ENCODE data around the gene F10. TPM values are rescaled to one million over a fixed set of nuclear protein-coding genes. Genes with fewer than 3 reads are reported as not detected.

The F10 gene
- total RNA-seq, 4 donors from 2014 or later = 1.00 to 4.8 (median 2.4) TPM

- H3K27me3 ChIP-seq = peaks cover 11 to 22% (median 12%) of the 10 kb centered on the region in 3 donors
- H3K4me1 ChIP-seq = no peaks in the 10 kb centered on the region
- ATAC-seq = no peak
- no peak for DNase-seq
- in situ Hi-C loops (cut with MboI; ENCODE audit: low sequenced_read_pairs in 4 of 4) (no loop called here), intact Hi-C loops (cut with DNase I; ENCODE audit: low total_unique reads) (no loop called here)
- no peak overlapping the region for H3K27ac ChIP-seq
- TF ChIP-seq POLR2A (IDR thresholded peaks at IDR 0.05) (no peak), CTCF (IDR thresholded peaks at IDR 0.05 in 4 of 5, conservative IDR thresholded peaks at IDR 0.05 in 1 of 5) (no peak)
- no peaks in the 10 kb centered on the region for H3K9me3 ChIP-seq
- peaks cover 0 to 4% of the 10 kb centered on the region in 2 donors for H3K36me3 ChIP-seq
- H3K4me3 ChIP-seq = no peak overlapping the region
Measured at GRCh38 chr13:113162783-113163685, 40.4 kb downstream of the F10 start.

GRCh38 chr13:113164492-113164891 lies 41.9 kb downstream of the F10 start:
- Histone ChIP-seq H3K27ac (no peak overlapping the region), H3K9me3 (no peaks in the 10 kb centered on the region), H3K4me3 (no peak overlapping the region), H3K27me3 (peaks cover 11 to 22% (median 12%) of the 10 kb centered on the region in 3 donors), H3K36me3 (peaks cover 0 to 11% of the 10 kb centered on the region in 2 donors), H3K4me1 (no peaks in the 10 kb centered on the region)
- intact Hi-C loops (cut with DNase I; ENCODE audit: low total_unique reads) (no loop called here), in situ Hi-C loops (cut with MboI; ENCODE audit: low sequenced_read_pairs in 4 of 4) (no loop called here)
- ATAC-seq (no peak), DNase-seq (no peak)
- TF ChIP-seq POLR2A (IDR thresholded peaks at IDR 0.05) (no peak), CTCF (IDR thresholded peaks at IDR 0.05 in 4 of 5, conservative IDR thresholded peaks at IDR 0.05 in 1 of 5) (no peak)

DNA sequence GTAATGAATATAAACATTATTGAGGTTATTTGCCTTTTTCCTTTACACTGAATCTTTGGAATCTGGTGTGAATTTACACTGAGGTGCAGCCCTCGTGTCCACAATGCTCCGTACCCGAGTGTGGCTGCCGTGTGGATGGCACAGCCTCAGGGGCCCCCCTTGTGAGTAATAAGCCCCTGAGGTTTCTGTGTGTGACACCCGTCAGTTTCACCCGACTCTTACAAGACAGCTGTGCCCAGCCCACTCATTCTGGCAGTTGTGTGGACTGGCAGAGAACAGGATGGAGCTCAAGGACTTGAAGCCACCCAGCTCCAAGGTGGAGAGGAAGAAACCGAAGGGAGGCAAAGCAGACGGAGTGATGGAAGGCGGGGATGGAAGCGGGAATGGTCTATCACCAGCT lies 43.7 kb downstream of the F10 start:
- DNase-seq (no peak), ATAC-seq (no peak)
- no peaks in the 10 kb centered on the region for H3K4me1 ChIP-seq
- in situ Hi-C loops (cut with MboI; ENCODE audit: low sequenced_read_pairs in 4 of 4) = no loop called here
- no peak for TF ChIP-seq POLR2A (IDR thresholded peaks at IDR 0.05)
- TF ChIP-seq CTCF (IDR thresholded peaks at IDR 0.05 in 4 of 5, conservative IDR thresholded peaks at IDR 0.05 in 1 of 5) = no peak
- H3K27ac ChIP-seq = no peak overlapping the region
- intact Hi-C loops (cut with DNase I; ENCODE audit: low total_unique reads) = no loop called here
- H3K4me3 ChIP-seq = no peak overlapping the region
- H3K9me3 ChIP-seq = no peaks in the 10 kb centered on the region
- H3K27me3 ChIP-seq = peaks cover 11 to 22% (median 12%) of the 10 kb centered on the region in 3 donors
- peaks cover 0 to 21% of the 10 kb centered on the region in 2 donors for H3K36me3 ChIP-seq

DNA sequence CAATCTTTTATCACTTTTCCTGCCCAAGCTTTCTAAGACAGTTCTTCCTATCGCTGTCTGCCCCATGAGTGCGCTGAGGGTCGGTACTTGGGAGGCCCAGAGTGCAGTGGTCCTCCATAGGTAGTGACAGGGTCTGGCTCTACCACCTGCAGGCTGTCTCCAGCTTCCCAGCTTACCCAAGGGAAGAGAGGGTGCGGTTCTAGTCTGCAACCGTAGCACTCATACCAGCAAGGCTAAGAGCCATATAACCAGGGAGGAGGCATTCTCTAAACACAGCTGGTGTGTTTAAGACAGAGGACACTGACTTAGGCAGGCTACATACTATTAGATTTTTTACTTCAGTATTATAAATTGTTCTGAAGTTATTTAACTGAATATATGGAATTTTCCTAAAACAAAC lies 44.1 kb downstream of the F10 start:
- DNase-seq = no peak
- Histone ChIP-seq H3K9me3 (no peaks in the 10 kb centered on the region), H3K27ac (no peak overlapping the region), H3K4me1 (no peaks in the 10 kb centered on the region), H3K27me3 (peaks cover 11 to 22% (median 12%) of the 10 kb centered on the region in 3 donors), H3K36me3 (peaks cover 0 to 25% of the 10 kb centered on the region in 2 donors), H3K4me3 (no peak overlapping the region)
- TF ChIP-seq CTCF (IDR thresholded peaks at IDR 0.05 in 4 of 5, conservative IDR thresholded peaks at IDR 0.05 in 1 of 5) (no peak), POLR2A (IDR thresholded peaks at IDR 0.05) (no peak)
- no peak for ATAC-seq
- in situ Hi-C loops (cut with MboI; ENCODE audit: low sequenced_read_pairs in 4 of 4) = no loop called here
- intact Hi-C loops (cut with DNase I; ENCODE audit: low total_unique reads) = no loop called here
